ENCODE measurements around the gene FLT1. TPM values are rescaled to one million over a fixed set of nuclear protein-coding genes. Genes with fewer than 3 reads are reported as not detected.

The FLT1 gene, protein sequence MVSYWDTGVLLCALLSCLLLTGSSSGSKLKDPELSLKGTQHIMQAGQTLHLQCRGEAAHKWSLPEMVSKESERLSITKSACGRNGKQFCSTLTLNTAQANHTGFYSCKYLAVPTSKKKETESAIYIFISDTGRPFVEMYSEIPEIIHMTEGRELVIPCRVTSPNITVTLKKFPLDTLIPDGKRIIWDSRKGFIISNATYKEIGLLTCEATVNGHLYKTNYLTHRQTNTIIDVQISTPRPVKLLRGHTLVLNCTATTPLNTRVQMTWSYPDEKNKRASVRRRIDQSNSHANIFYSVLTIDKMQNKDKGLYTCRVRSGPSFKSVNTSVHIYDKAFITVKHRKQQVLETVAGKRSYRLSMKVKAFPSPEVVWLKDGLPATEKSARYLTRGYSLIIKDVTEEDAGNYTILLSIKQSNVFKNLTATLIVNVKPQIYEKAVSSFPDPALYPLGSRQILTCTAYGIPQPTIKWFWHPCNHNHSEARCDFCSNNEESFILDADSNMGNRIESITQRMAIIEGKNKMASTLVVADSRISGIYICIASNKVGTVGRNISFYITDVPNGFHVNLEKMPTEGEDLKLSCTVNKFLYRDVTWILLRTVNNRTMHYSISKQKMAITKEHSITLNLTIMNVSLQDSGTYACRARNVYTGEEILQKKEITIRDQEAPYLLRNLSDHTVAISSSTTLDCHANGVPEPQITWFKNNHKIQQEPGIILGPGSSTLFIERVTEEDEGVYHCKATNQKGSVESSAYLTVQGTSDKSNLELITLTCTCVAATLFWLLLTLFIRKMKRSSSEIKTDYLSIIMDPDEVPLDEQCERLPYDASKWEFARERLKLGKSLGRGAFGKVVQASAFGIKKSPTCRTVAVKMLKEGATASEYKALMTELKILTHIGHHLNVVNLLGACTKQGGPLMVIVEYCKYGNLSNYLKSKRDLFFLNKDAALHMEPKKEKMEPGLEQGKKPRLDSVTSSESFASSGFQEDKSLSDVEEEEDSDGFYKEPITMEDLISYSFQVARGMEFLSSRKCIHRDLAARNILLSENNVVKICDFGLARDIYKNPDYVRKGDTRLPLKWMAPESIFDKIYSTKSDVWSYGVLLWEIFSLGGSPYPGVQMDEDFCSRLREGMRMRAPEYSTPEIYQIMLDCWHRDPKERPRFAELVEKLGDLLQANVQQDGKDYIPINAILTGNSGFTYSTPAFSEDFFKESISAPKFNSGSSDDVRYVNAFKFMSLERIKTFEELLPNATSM (N-terminal part only)
- 0.25 TPM for total RNA-seq (2021; ENCODE audit: unreplicated experiment)
- not detected in 2 replicates for polyA plus RNA-seq (2012)
- Bru-seq, nascent RNA = percentile 0 among the genes with signal in this experiment
- BruChase-seq, experiment 1, labeled RNA remaining after a 6-hour chase = not detected
- not detected for BruChase-seq, experiment 2, labeled RNA remaining after a 2-hour chase
- long read RNA-seq = 0 reads

DNA sequence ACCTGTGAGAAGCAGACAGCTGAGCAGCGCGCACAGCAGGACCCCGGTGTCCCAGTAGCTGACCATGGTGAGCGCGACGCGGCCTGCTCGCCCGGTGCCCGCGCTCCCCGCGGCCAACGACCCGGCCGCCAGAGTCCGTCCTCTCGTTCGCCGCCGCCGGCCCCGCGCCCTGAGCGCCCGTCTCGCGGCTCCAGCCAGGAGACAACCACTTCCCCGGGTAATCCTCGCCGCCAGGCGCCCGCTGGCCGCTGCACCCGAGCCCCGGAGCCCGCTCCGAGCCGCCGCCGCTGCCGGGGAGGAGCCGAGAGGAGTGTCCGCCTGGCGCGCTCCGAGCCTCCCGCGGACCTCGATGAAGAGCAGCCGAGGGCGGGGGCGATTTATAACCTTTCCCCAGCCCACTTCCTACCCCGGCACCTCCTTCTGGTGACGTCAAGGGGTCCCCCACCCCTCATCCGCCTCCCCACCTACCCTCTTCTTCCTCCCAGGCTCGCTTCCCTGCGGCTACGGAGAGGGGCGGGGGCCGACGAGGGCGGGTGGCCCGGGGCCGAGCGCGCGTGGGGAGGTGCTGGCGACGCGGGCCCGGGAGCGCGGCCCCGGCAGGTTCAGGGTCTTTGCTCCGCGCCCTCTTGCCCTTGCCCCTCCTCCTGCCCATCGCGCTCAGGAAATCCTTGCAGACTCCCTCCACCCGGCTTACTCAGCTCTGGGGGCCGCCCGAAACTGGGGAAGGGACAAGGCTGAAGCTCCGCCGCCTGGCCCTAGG, at the start of gene FLT1:
FLT1 (minus strand) TSS at position 351 of the 760 bp plus-strand sequence; CDS start at position 66, 285 bp downstream.
- Histone ChIP-seq H3K4me1 (ENCODE audit: control insufficient read depth in 1 of 2, insufficient read depth in 2 of 2, low read length in 2 of 2) (no peaks in the 10 kb centered on the region), H3K36me3 (ENCODE audit: control insufficient read depth in 1 of 2, insufficient read depth in 2 of 2, low read length in 2 of 2) (no peaks in the 10 kb centered on the region), H3K4me2 (ENCODE audit: low read length) (no peak within 1 kb of the TSS), H3K79me2 (ENCODE audit: insufficient read depth, low read length) (no peaks in the 10 kb centered on the region), H3K27ac (ENCODE audit: low read depth, low read length) (no peak within 1 kb of the TSS), H3K4me3 (replicated peaks in 1 of 2; ENCODE audit: low read depth in 1 of 2, low read length in 2 of 2) (no peak within 1 kb of the TSS), H4K20me1 (ENCODE audit: insufficient read depth) (no peaks in the 10 kb centered on the region), H2AFZ (ENCODE audit: low read depth, low read length, poor library complexity, severe bottlenecking) (no peak within 1 kb of the TSS), H3K27me3 (ENCODE audit: insufficient read depth, low read length) (peaks cover 8% of the 10 kb centered on the region), H3K9me3 (ENCODE audit: control insufficient read depth in 1 of 2, insufficient read depth in 1 of 2, low read depth in 1 of 2, low read length in 2 of 2) (no peaks in the 10 kb centered on the region), H3K9ac (ENCODE audit: low read length) (no peak within 1 kb of the TSS), H3K9me2 (ENCODE audit: insufficient read depth) (no peaks in the 10 kb centered on the region)
- ChIA-PET CTCF (no interaction called here), POLR2A (no interaction called here), RAD21 (ENCODE audit: low non-redundant PET in 1 of 2, low total read pairs in 2 of 2, uncharacterized antibody in 2 of 2, unreplicated experiment in 2 of 2) (no interaction called here)
- no TSS peak for BruUV-seq (replicated peaks)
- DNase-seq (ENCODE audit: low read depth, low spot score) (no peak), ATAC-seq (no peak)
- intact Hi-C loops (cut with micrococcal nuclease) = no loop called here
- TF ChIP-seq YY1 (IDR thresholded peaks at IDR 0.05; ENCODE audit: extremely low read depth, insufficient replicate concordance, low read depth, low read length) (no peak), POLR2A (IDR thresholded peaks at IDR 0.05; ENCODE audit: borderline replicate concordance, extremely low read depth, insufficient read depth, insufficient read length) (no peak), SRF (IDR thresholded peaks at IDR 0.05; ENCODE audit: low read depth) (no peak), EZH2 (IDR thresholded peaks at IDR 0.05) (no peak), RAD21 (IDR thresholded peaks at IDR 0.05; ENCODE audit: low read depth) (no peak), ZNF274 (IDR thresholded peaks at IDR 0.05; ENCODE audit: low read depth, low read length) (no peak), SIN3A (IDR thresholded peaks at IDR 0.05; ENCODE audit: low read depth) (no peak), POLR2AphosphoS5 (IDR thresholded peaks at IDR 0.05; ENCODE audit: low read depth, low read length) (no peak)
- TF ChIP-seq, protein P1, sequence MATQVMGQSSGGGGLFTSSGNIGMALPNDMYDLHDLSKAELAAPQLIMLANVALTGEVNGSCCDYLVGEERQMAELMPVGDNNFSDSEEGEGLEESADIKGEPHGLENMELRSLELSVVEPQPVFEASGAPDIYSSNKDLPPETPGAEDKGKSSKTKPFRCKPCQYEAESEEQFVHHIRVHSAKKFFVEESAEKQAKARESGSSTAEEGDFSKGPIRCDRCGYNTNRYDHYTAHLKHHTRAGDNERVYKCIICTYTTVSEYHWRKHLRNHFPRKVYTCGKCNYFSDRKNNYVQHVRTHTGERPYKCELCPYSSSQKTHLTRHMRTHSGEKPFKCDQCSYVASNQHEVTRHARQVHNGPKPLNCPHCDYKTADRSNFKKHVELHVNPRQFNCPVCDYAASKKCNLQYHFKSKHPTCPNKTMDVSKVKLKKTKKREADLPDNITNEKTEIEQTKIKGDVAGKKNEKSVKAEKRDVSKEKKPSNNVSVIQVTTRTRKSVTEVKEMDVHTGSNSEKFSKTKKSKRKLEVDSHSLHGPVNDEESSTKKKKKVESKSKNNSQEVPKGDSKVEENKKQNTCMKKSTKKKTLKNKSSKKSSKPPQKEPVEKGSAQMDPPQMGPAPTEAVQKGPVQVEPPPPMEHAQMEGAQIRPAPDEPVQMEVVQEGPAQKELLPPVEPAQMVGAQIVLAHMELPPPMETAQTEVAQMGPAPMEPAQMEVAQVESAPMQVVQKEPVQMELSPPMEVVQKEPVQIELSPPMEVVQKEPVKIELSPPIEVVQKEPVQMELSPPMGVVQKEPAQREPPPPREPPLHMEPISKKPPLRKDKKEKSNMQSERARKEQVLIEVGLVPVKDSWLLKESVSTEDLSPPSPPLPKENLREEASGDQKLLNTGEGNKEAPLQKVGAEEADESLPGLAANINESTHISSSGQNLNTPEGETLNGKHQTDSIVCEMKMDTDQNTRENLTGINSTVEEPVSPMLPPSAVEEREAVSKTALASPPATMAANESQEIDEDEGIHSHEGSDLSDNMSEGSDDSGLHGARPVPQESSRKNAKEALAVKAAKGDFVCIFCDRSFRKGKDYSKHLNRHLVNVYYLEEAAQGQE (IDR thresholded peaks at IDR 0.05; ENCODE audit: low read depth) = no peak
- TF ChIP-seq, protein P2, sequence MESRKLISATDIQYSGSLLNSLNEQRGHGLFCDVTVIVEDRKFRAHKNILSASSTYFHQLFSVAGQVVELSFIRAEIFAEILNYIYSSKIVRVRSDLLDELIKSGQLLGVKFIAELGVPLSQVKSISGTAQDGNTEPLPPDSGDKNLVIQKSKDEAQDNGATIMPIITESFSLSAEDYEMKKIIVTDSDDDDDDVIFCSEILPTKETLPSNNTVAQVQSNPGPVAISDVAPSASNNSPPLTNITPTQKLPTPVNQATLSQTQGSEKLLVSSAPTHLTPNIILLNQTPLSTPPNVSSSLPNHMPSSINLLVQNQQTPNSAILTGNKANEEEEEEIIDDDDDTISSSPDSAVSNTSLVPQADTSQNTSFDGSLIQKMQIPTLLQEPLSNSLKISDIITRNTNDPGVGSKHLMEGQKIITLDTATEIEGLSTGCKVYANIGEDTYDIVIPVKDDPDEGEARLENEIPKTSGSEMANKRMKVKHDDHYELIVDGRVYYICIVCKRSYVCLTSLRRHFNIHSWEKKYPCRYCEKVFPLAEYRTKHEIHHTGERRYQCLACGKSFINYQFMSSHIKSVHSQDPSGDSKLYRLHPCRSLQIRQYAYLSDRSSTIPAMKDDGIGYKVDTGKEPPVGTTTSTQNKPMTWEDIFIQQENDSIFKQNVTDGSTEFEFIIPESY (IDR thresholded peaks at IDR 0.05; ENCODE audit: extremely low read depth, insufficient replicate concordance, low read length) = no peak
- TF ChIP-seq, protein P3, sequence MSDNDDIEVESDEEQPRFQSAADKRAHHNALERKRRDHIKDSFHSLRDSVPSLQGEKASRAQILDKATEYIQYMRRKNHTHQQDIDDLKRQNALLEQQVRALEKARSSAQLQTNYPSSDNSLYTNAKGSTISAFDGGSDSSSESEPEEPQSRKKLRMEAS (IDR thresholded peaks at IDR 0.05) = no peak
